WI38 (cell line): ENCODE data around the gene ZNF408.
"Not testable (repeated sequence)": the region's sequence is repeated elsewhere in the genome, so short reads cannot be mapped to it uniquely, and the experiment has no call there.

Source experiments
- H3K4me3 ChIP-seq: 2 replicates; pipeline ENCODE4 v1.5.1; 2011; ENCODE audit warnings: low read depth, mild to moderate bottlenecking, control low read depth, low read length
- CTCF ChIP-seq: IDR thresholded peaks from 2 replicates; pipeline ENCODE4 v1.5.1; 2012; ENCODE audit warnings: low read depth, mild to moderate bottlenecking, control low read depth, low read length

Gene ZNF408

GRCh38 chr11:46712874-46713576 is 12.2 kb downstream of the ZNF408 start:
- TF ChIP-seq CTCF, result no peak
- H3K4me3 ChIP-seq, result no peak overlapping the region

- H3K4me3 ChIP-seq, result not testable (repeated sequence)
Observed at GRCh38 chr11:46717825-46718154, 17.0 kb downstream of the ZNF408 start.

GRCh38 chr11:46718155-46719019 is 17.6 kb downstream of the ZNF408 start:
- TF ChIP-seq CTCF, result no peak
- H3K4me3 ChIP-seq, result no peak overlapping the region

- no peak for TF ChIP-seq CTCF
- H3K4me3 ChIP-seq, result no peak within 1 kb of the TSS
Observed at GRCh38 chr11:46719048-46719542, 18.3 kb downstream of the ZNF408 start, which contains the start of gene F2. TSS of gene F2 (plus strand) at chr11:46719213. CDS start at chr11:46719236, 23 bp downstream.

GRCh38 chr11:46719543-46720218 is 18.9 kb downstream of the ZNF408 start:
- H3K4me3 ChIP-seq, result no peak overlapping the region

GRCh38 chr11:46721286-46721685 is 20.5 kb downstream of the ZNF408 start:
- H3K4me3 ChIP-seq, result no peak overlapping the region
- TF ChIP-seq CTCF, result no peak

More at GRCh38 chr11:46719543-46720218, 18.9 kb downstream of the ZNF408 start:
- TF ChIP-seq CTCF, result no peak

GRCh38 chr11:46722566-46723358 is 21.9 kb downstream of the ZNF408 start:
- TF ChIP-seq CTCF, result no peak
- H3K4me3 ChIP-seq, result no peak overlapping the region
